Subcutaneous abdominal adipose tissue (tissue), 5 donors: ENCODE results near the gene MMADHC.
"Not testable (repeated sequence)": the region's sequence is repeated elsewhere in the genome, so short reads cannot be mapped to it uniquely, and the experiment has no call there.

ENCODE experiments used
- H3K27ac ChIP-seq: one replicate; pipeline ENCODE4 v1.7.0; 2013; ENCODE audit warnings: low read depth, mild to moderate bottlenecking, inconsistent platforms, low read length, moderate library complexity
- H3K27me3 ChIP-seq, 5 donors: one replicate each; pipeline ENCODE4 v1.7.0; 2013; ENCODE audit warnings: low read length in 5 of 5, inconsistent platforms in 1 of 5; ENCODE audit not compliant: control insufficient read depth in 5 of 5, insufficient read depth in 4 of 5
- H3K36me3 ChIP-seq, 5 donors: one replicate each; pipeline ENCODE4 v1.7.0; 2013; ENCODE audit warnings: low read length in 5 of 5; ENCODE audit not compliant: control insufficient read depth in 5 of 5, insufficient read depth in 5 of 5
- H3K4me1 ChIP-seq, 5 donors: one replicate each; pipeline ENCODE4 v1.7.0; 2013; ENCODE audit warnings: low read length in 5 of 5, mild to moderate bottlenecking in 3 of 5, moderate library complexity in 1 of 5; ENCODE audit not compliant: control insufficient read depth in 5 of 5, insufficient read depth in 5 of 5
- H3K4me3 ChIP-seq, 5 donors: one replicate each; pipeline ENCODE4 v1.7.0; 2013; ENCODE audit warnings: low read length in 5 of 5, low read depth in 1 of 5
- H3K9ac ChIP-seq, 5 donors: one replicate each; pipeline ENCODE4 v1.7.0; 2013; ENCODE audit warnings: low read length in 5 of 5, mild to moderate bottlenecking in 4 of 5, moderate library complexity in 3 of 5
- H3K9me3 ChIP-seq, 5 donors: one replicate each; pipeline ENCODE4 v1.7.0; 2013; ENCODE audit warnings: low read length in 5 of 5; ENCODE audit not compliant: control insufficient read depth in 5 of 5
- donor health status: healthy.
- donor health status: healthy.
- donor health status: healthy.
- donor health status: healthy.
- donor health status: healthy.

The MMADHC gene

GRCh38 chr2:149575752-149576151, 11.8 kb downstream of the MMADHC start:
- no peak overlapping the region for H3K4me3 ChIP-seq
- no peak overlapping the region for H3K27ac ChIP-seq
- H3K9ac ChIP-seq: no peak overlapping the region
- H3K27me3 ChIP-seq: no peaks in the 10 kb centered on the region
- H3K4me1 ChIP-seq: peaks cover 0 to 6% (median 0%) of the 10 kb centered on the region in 5 donors
- H3K9me3 ChIP-seq: no peaks in the 10 kb centered on the region
- peaks cover 44 to 76% (median 57%) of the 10 kb centered on the region in 5 donors for H3K36me3 ChIP-seq

- H3K27me3 ChIP-seq: no peaks in the 10 kb centered on the region
- H3K4me3 ChIP-seq: no peak overlapping the region
- H3K9ac ChIP-seq: no peak overlapping the region
- H3K4me1 ChIP-seq: peaks cover 0 to 6% (median 0%) of the 10 kb centered on the region in 5 donors
- H3K9me3 ChIP-seq: no peaks in the 10 kb centered on the region
- peaks cover 42 to 77% (median 57%) of the 10 kb centered on the region in 5 donors for H3K36me3 ChIP-seq
- H3K27ac ChIP-seq: no peak overlapping the region
These were observed 12.3 kb downstream of the MMADHC start for GRCh38 chr2:149575277-149575676.

- H3K4me1 ChIP-seq: peaks cover 0 to 6% (median 0%) of the 10 kb centered on the region in 5 donors
- H3K9me3 ChIP-seq: no peaks in the 10 kb centered on the region
- H3K4me3 ChIP-seq: no peak overlapping the region
- peaks cover 48 to 78% (median 57%) of the 10 kb centered on the region in 5 donors for H3K36me3 ChIP-seq
- no peak overlapping the region for H3K27ac ChIP-seq
- no peak overlapping the region for H3K9ac ChIP-seq
- no peaks in the 10 kb centered on the region for H3K27me3 ChIP-seq
These were observed 13.8 kb downstream of the MMADHC start for GRCh38 chr2:149573760-149574159.

- peaks cover 0 to 6% (median 0%) of the 10 kb centered on the region in 5 donors for H3K4me1 ChIP-seq
- no peaks in the 10 kb centered on the region for H3K27me3 ChIP-seq
- H3K27ac ChIP-seq: no peak overlapping the region
- no peaks in the 10 kb centered on the region for H3K9me3 ChIP-seq
- H3K9ac ChIP-seq: no peak overlapping the region
- H3K36me3 ChIP-seq: peaks cover 45 to 77% (median 56%) of the 10 kb centered on the region in 5 donors
- H3K4me3 ChIP-seq: no peak overlapping the region
These were observed 15.2 kb downstream of the MMADHC start for GRCh38 chr2:149572102-149572953.

- Histone ChIP-seq H3K4me3 (no peak overlapping the region), H3K4me1 (peaks cover 0 to 6% (median 0%) of the 10 kb centered on the region in 5 donors), H3K9ac (no peak overlapping the region), H3K9me3 (no peaks in the 10 kb centered on the region), H3K27ac (no peak overlapping the region), H3K36me3 (peaks cover 35 to 64% (median 50%) of the 10 kb centered on the region in 5 donors), H3K27me3 (no peaks in the 10 kb centered on the region)
These were observed 19.4 kb downstream of the MMADHC start for GRCh38 chr2:149568138-149568537.

- no peak overlapping the region for H3K27ac ChIP-seq
- no peaks in the 10 kb centered on the region for H3K27me3 ChIP-seq
- H3K36me3 ChIP-seq: peaks cover 26 to 50% (median 43%) of the 10 kb centered on the region in 5 donors
- H3K4me3 ChIP-seq: no peak overlapping the region
- H3K9ac ChIP-seq: no peak overlapping the region
- no peaks in the 10 kb centered on the region for H3K9me3 ChIP-seq
- no peaks in the 10 kb centered on the region for H3K4me1 ChIP-seq
These were observed 20.9 kb downstream of the MMADHC start for GRCh38 chr2:149566652-149567051.

GRCh38 chr2:149565625-149566024, 21.9 kb downstream of the MMADHC start:
- not testable (repeated sequence) for H3K9me3 ChIP-seq, H3K27ac ChIP-seq, H3K27me3 ChIP-seq, H3K4me3 ChIP-seq, H3K4me1 ChIP-seq, H3K9ac ChIP-seq
- peaks cover 26 to 47% (median 36%) of the 10 kb centered on the region in 5 donors for H3K36me3 ChIP-seq

GRCh38 chr2:149564983-149565382, 22.6 kb downstream of the MMADHC start:
- Histone ChIP-seq H3K4me1 (no peaks in the 10 kb centered on the region), H3K36me3 (peaks cover 25 to 42% (median 29%) of the 10 kb centered on the region in 5 donors)

GRCh38 chr2:149564097-149564496, 23.5 kb downstream of the MMADHC start:
- Histone ChIP-seq H3K4me3 (no peak overlapping the region), H3K36me3 (peaks cover 17 to 33% (median 20%) of the 10 kb centered on the region in 5 donors), H3K9me3 (no peaks in the 10 kb centered on the region), H3K27me3 (no peaks in the 10 kb centered on the region), H3K9ac (no peak overlapping the region), H3K27ac (no peak overlapping the region), H3K4me1 (no peaks in the 10 kb centered on the region)

More at GRCh38 chr2:149564983-149565382, 22.6 kb downstream of the MMADHC start:
- no peak overlapping the region for H3K27ac ChIP-seq
- H3K27me3 ChIP-seq: no peaks in the 10 kb centered on the region
- H3K4me3 ChIP-seq: no peak overlapping the region
- no peak overlapping the region for H3K9ac ChIP-seq
- H3K9me3 ChIP-seq: no peaks in the 10 kb centered on the region

GRCh38 chr2:149562324-149562723, 25.3 kb downstream of the MMADHC start:
- no peak overlapping the region for H3K27ac ChIP-seq

More at GRCh38 chr2:149562324-149562723, 25.3 kb downstream of the MMADHC start:
- H3K36me3 ChIP-seq: peaks cover 5 to 15% (median 9%) of the 10 kb centered on the region in 5 donors
- H3K4me1 ChIP-seq: no peaks in the 10 kb centered on the region
- H3K27me3 ChIP-seq: no peaks in the 10 kb centered on the region
- H3K9ac ChIP-seq: no peak overlapping the region
- no peaks in the 10 kb centered on the region for H3K9me3 ChIP-seq
- H3K4me3 ChIP-seq: no peak overlapping the region
